GM18951 (cell line): ENCODE results near the gene SHISA5.
"Not testable (repeated sequence)": the region's sequence is repeated elsewhere in the genome, so short reads cannot be mapped to it uniquely, and the experiment has no call there.

Source experiments
- POLR2A ChIP-seq: IDR thresholded peaks from 4 replicates; pipeline ENCODE4 v1.6.1; 2011; ENCODE audit warnings: mild to moderate bottlenecking; ENCODE audit not compliant: insufficient read length, insufficient read depth; ENCODE audit errors: extremely low read depth
- in situ Hi-C: fragments of 300-500 bp; cut with MboI; formaldehyde crosslinking; loops from one replicate; pipeline ENCODE4 v1.12.0; 2022; ENCODE audit warnings: low sequenced_read_pairs, mixed read lengths, inconsistent platforms; ENCODE audit not compliant: unreplicated experiment

The SHISA5 gene

GRCh38 chr3:48467473-48468267, 36.3 kb downstream of the SHISA5 start:
- peak; percentile 40 for TF ChIP-seq POLR2A
- in situ Hi-C loops: no loop called here

GRCh38 chr3:48467110-48467454, 36.9 kb downstream of the SHISA5 start:
- no peak for TF ChIP-seq POLR2A
- in situ Hi-C loops: no loop called here

- in situ Hi-C loops: no loop called here
- no peak for TF ChIP-seq POLR2A
These were observed 37.4 kb downstream of the SHISA5 start for GRCh38 chr3:48466386-48467109.

- in situ Hi-C loops: no loop called here
- peak; percentile 98 for TF ChIP-seq POLR2A
These were observed 38.2 kb downstream of the SHISA5 start for GRCh38 chr3:48465531-48466378.

- no peak for TF ChIP-seq POLR2A
- in situ Hi-C loops: no loop called here
These were observed 38.8 kb downstream of the SHISA5 start for GRCh38 chr3:48465237-48465530.

GRCh38 chr3:48464713-48465221, 39.2 kb downstream of the SHISA5 start:
- no peak for TF ChIP-seq POLR2A
- in situ Hi-C loops: no loop called here

GRCh38 chr3:48463703-48464102, 40.3 kb downstream of the SHISA5 start:
- TF ChIP-seq POLR2A: no peak
- in situ Hi-C loops: no loop called here

GRCh38 chr3:48461767-48462166, 42.2 kb downstream of the SHISA5 start:
- in situ Hi-C loops: not testable (repeated sequence)

- no peak for TF ChIP-seq POLR2A
- in situ Hi-C loops: no loop called here
These were observed 43.5 kb downstream of the SHISA5 start for GRCh38 chr3:48460517-48460902.

GRCh38 chr3:48459773-48460516, 44.0 kb downstream of the SHISA5 start:
- in situ Hi-C loops: no loop called here
- no peak for TF ChIP-seq POLR2A

- in situ Hi-C loops: no loop called here
- no peak for TF ChIP-seq POLR2A
These were observed 44.6 kb downstream of the SHISA5 start for GRCh38 chr3:48459331-48459730.

- in situ Hi-C loops: no loop called here
- no peak for TF ChIP-seq POLR2A
These were observed 47.5 kb downstream of the SHISA5 start for GRCh38 chr3:48456456-48456855.

- no peak for TF ChIP-seq POLR2A
- in situ Hi-C loops: no loop called here
These were observed 52.7 kb downstream of the SHISA5 start for GRCh38 chr3:48451270-48451669.
